Cardiac fibroblast (primary cell): Measurements from ENCODE around the gene RECQL5.

Experiments
- DNase-seq, 2 donors: peaks; one replicate each; pipeline versions ENCODE4 v3.0.0 to v3.0.0-alpha.2; 2010; ENCODE audit warnings: low read depth in 2 of 2
- H3K4me3 ChIP-seq, 2 donors: replicated peaks in 1 of 2; 1 replicate in 1 of 2; 2 replicates in 1 of 2; pipeline ENCODE4 v1.5.1; 2011; ENCODE audit warnings: low read depth in 2 of 2, low read length in 2 of 2, mild to moderate bottlenecking in 2 of 2, moderate library complexity in 1 of 2
- TF ChIP-seq, protein P1 (sequence below): IDR thresholded peaks from one replicate; pipeline ENCODE4 v1.5.1; 2011; ENCODE audit warnings: low read depth, mild to moderate bottlenecking, low read length, inconsistent platforms

RECQL5 gene

DNA sequence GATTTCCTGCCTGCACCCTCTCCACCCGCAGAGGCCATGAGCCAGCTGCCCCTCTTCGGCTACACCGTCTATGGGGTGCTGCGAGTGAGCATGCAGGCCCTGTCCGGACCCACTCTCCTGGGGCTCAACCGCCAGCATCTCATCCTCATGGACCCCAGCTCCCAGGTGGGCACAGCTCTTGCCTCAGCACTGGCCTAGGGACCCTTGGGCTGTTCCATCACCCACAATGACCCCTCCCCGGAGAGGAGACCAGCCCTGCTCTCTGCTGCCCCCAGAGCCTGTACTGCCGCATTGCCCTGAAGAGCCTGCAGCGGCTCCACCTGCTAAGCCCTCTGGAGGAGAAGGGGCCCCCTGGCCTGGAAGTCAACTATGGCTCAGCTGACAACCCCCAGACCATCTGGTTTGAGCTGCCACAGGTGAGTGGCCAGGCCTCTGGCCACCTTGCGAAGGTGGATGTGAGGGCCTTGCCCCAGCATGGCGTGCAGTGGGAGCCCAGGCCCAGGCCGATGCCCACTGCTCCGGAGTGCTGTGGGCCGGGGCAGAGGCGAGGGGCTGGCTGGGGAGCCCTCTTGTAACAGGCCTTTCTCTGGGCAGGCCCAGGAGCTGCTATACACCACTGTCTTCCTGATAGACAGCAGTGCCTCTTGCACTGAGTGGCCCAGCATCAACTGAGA lies 41.0 kb downstream of the RECQL5 start:
- TF ChIP-seq, protein P1, sequence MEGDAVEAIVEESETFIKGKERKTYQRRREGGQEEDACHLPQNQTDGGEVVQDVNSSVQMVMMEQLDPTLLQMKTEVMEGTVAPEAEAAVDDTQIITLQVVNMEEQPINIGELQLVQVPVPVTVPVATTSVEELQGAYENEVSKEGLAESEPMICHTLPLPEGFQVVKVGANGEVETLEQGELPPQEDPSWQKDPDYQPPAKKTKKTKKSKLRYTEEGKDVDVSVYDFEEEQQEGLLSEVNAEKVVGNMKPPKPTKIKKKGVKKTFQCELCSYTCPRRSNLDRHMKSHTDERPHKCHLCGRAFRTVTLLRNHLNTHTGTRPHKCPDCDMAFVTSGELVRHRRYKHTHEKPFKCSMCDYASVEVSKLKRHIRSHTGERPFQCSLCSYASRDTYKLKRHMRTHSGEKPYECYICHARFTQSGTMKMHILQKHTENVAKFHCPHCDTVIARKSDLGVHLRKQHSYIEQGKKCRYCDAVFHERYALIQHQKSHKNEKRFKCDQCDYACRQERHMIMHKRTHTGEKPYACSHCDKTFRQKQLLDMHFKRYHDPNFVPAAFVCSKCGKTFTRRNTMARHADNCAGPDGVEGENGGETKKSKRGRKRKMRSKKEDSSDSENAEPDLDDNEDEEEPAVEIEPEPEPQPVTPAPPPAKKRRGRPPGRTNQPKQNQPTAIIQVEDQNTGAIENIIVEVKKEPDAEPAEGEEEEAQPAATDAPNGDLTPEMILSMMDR, result peak; percentile 87
- H3K4me3 ChIP-seq, result no peak overlapping the region
- DNase-seq, result peak; percentile 19 to 23

DNA sequence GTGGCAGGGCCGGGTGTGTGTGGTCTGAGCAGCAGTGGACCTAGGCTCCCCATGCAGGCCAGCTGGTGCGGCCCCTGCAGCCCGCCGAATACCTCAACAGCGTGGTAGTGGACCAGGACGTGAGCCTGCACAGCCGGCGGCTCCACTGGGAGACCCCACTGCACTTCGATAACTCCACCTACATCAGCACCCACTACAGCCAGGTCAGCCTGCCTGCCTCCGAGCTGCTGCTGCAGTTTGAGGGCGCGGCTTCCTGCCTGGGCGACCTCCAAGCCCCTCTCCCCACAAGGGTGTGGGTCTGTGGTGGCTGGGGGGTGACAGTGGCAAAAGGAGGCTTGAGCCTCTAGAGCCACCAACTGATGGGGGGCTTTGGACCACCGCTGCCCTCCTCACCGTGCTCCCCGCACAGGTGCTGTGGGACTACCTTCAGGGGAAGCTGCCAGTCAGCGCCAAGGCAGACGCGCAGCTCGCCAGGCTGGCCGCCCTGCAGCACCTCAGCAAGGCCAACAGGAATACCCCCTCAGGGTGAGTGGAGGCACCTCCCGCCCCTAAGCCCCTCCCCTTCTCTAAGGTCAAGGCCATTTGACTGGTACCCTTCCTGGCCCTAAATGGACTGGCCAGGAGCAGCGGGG lies 42.1 kb downstream of the RECQL5 start:
- DNase-seq, result no peak
- no peak overlapping the region for H3K4me3 ChIP-seq
- TF ChIP-seq, protein P1, result no peak

GRCh38 chr17:75624021-75624420 lies 42.9 kb downstream of the RECQL5 start:
- H3K4me3 ChIP-seq, result no peak overlapping the region
- DNase-seq, result no peak
- TF ChIP-seq, protein P1, result no peak

DNA sequence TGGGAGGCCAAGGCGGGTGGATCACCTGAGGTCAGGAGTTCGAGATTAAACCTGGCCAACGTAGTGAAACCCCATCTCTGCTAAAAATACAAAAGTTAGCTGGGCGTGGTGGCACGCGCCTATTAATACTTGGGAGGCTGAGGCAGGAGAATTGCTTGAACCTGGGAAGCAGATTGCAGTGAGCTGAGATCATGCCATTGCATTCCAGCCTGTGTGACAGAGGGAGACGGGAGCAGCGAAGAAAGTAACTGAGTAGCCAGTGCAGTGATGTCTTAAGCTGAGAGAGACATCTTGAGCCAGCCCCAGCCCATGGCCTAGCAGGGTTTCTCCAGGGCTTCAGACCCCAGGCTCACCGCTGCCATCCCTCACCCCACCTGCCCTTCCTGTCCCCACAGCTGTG lies 43.6 kb downstream of the RECQL5 start:
- no peak overlapping the region for H3K4me3 ChIP-seq
- TF ChIP-seq, protein P1, result no peak
- no peak for DNase-seq

GRCh38 chr17:75622771-75623273 lies 44.1 kb downstream of the RECQL5 start:
- TF ChIP-seq, protein P1, result no peak
- no peak for DNase-seq
- no peak overlapping the region for H3K4me3 ChIP-seq

- no peak overlapping the region for H3K4me3 ChIP-seq
- TF ChIP-seq, protein P1, result no peak
Observed at GRCh38 chr17:75622076-75622475, 44.9 kb downstream of the RECQL5 start.

More at GRCh38 chr17:75622076-75622475, 44.9 kb downstream of the RECQL5 start:
- DNase-seq, result no peak
